HL-60 (cell line): ENCODE results near the gene MON2.
A peak's percentile ranks its signal among the peaks of the same experiment; 100 is the strongest.

ENCODE experiments used
- GABPA ChIP-seq: IDR thresholded peaks from 2 replicates; pipeline ENCODE4 v1.6.1; 2012; ENCODE audit warnings: low read depth
- POLR2AphosphoS5 ChIP-seq: IDR thresholded peaks from 2 replicates; pipeline ENCODE4 v1.6.1; 2012; ENCODE audit warnings: low read depth
- TF ChIP-seq, protein P1 (sequence below): IDR thresholded peaks from 2 replicates; pipeline ENCODE4 v1.6.1; 2012; ENCODE audit warnings: low read depth; ENCODE audit not compliant: insufficient replicate concordance
- TF ChIP-seq, protein P2 (sequence below): IDR thresholded peaks from one replicate; pipeline ENCODE4 v1.5.1; 2011; ENCODE audit warnings: low read length, control low read depth, inconsistent platforms; ENCODE audit not compliant: insufficient read depth

DNA sequence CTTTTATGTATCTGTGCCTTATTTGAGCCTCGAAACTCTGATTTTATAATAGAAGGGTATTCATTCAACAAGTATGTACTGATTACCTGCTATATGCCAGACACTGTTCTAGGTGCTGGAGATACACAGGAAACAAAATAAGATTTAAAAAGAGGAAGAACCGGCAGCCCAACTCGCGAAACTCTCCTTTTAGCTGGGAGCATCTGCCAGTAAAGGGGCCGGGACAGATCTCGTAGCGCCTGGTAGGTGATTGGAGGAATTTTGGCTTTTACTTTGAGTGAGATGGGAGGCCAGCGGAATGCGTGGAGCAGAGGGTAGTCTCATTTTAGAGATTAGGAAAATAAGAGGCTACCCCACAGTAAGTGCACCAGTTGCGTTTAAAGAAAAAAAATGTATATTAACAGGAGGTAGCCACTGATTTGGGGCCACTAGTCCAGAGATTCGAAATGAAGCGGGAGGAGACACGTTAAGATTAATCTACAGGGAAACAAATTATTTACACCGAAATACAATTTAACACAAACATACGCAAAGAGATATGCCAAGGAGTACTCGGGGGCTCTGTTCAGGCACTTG, 520 bp upstream of the MON2 start:
- TF ChIP-seq, protein P1, sequence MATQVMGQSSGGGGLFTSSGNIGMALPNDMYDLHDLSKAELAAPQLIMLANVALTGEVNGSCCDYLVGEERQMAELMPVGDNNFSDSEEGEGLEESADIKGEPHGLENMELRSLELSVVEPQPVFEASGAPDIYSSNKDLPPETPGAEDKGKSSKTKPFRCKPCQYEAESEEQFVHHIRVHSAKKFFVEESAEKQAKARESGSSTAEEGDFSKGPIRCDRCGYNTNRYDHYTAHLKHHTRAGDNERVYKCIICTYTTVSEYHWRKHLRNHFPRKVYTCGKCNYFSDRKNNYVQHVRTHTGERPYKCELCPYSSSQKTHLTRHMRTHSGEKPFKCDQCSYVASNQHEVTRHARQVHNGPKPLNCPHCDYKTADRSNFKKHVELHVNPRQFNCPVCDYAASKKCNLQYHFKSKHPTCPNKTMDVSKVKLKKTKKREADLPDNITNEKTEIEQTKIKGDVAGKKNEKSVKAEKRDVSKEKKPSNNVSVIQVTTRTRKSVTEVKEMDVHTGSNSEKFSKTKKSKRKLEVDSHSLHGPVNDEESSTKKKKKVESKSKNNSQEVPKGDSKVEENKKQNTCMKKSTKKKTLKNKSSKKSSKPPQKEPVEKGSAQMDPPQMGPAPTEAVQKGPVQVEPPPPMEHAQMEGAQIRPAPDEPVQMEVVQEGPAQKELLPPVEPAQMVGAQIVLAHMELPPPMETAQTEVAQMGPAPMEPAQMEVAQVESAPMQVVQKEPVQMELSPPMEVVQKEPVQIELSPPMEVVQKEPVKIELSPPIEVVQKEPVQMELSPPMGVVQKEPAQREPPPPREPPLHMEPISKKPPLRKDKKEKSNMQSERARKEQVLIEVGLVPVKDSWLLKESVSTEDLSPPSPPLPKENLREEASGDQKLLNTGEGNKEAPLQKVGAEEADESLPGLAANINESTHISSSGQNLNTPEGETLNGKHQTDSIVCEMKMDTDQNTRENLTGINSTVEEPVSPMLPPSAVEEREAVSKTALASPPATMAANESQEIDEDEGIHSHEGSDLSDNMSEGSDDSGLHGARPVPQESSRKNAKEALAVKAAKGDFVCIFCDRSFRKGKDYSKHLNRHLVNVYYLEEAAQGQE = peak; percentile 48
- TF ChIP-seq, protein P2, sequence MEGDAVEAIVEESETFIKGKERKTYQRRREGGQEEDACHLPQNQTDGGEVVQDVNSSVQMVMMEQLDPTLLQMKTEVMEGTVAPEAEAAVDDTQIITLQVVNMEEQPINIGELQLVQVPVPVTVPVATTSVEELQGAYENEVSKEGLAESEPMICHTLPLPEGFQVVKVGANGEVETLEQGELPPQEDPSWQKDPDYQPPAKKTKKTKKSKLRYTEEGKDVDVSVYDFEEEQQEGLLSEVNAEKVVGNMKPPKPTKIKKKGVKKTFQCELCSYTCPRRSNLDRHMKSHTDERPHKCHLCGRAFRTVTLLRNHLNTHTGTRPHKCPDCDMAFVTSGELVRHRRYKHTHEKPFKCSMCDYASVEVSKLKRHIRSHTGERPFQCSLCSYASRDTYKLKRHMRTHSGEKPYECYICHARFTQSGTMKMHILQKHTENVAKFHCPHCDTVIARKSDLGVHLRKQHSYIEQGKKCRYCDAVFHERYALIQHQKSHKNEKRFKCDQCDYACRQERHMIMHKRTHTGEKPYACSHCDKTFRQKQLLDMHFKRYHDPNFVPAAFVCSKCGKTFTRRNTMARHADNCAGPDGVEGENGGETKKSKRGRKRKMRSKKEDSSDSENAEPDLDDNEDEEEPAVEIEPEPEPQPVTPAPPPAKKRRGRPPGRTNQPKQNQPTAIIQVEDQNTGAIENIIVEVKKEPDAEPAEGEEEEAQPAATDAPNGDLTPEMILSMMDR = no peak
- TF ChIP-seq POLR2AphosphoS5 (no peak), GABPA (no peak; the same call in 1 of the 2 replicates)
